NCI-H526 treated with DMSO at 0.1 percent for 48 hours (cell line): ENCODE measurements around the gene TRAPPC8.
A peak's percentile ranks its signal among the peaks of the same experiment; 100 is the strongest.
"Not testable (repeated sequence)": the region's sequence is repeated elsewhere in the genome, so short reads cannot be mapped to it uniquely, and the experiment has no call there.

Experiments used
- DNase-seq: peaks from one replicate; lab custom pipeline; 2025; lab: John Stamatoyannopoulos, UW

Gene TRAPPC8

GRCh38 chr18:31942999-31943877, at the start of gene TRAPPC8:
TRAPPC8 (minus strand) TSS chr18:31943128; CDS start chr18:31942764, 364 bp downstream.
- DNase-seq = peak; percentile 92

GRCh38 chr18:31990823-31991222, 47.9 kb upstream of the TRAPPC8 start:
- no peak for DNase-seq

GRCh38 chr18:31983976-31984375, 41.0 kb upstream of the TRAPPC8 start:
- no peak for DNase-seq

- DNase-seq = no peak
Measured at GRCh38 chr18:31983020-31983419, 40.1 kb upstream of the TRAPPC8 start.

GRCh38 chr18:31980863-31981262, 37.9 kb upstream of the TRAPPC8 start:
- DNase-seq = no peak

GRCh38 chr18:31979714-31980113, 36.8 kb upstream of the TRAPPC8 start:
- DNase-seq = no peak

- DNase-seq = no peak
Measured at GRCh38 chr18:31978616-31979015, 35.7 kb upstream of the TRAPPC8 start.

GRCh38 chr18:31977270-31977872, 34.4 kb upstream of the TRAPPC8 start:
- peak; percentile 5 for DNase-seq

GRCh38 chr18:31976242-31976641, 33.3 kb upstream of the TRAPPC8 start:
- no peak for DNase-seq

GRCh38 chr18:31973929-31974546, 31.1 kb upstream of the TRAPPC8 start:
- no peak for DNase-seq

- no peak for DNase-seq
Measured at GRCh38 chr18:31970617-31971016, 27.7 kb upstream of the TRAPPC8 start.

GRCh38 chr18:31965316-31965970, 22.5 kb upstream of the TRAPPC8 start:
- DNase-seq = no peak

GRCh38 chr18:31957728-31958127, 14.8 kb upstream of the TRAPPC8 start:
- DNase-seq = no peak

- no peak for DNase-seq
Measured at GRCh38 chr18:31954349-31954748, 11.4 kb upstream of the TRAPPC8 start.

GRCh38 chr18:31953699-31954098, 10.8 kb upstream of the TRAPPC8 start:
- DNase-seq = not testable (repeated sequence)

GRCh38 chr18:31952223-31952622, 9.3 kb upstream of the TRAPPC8 start:
- DNase-seq = no peak

- peak; percentile 1 for DNase-seq
Measured at GRCh38 chr18:31950583-31950982, 7.7 kb upstream of the TRAPPC8 start.

GRCh38 chr18:31948349-31948748, 5.4 kb upstream of the TRAPPC8 start:
- not testable (repeated sequence) for DNase-seq

GRCh38 chr18:31946305-31947046, 3.5 kb upstream of the TRAPPC8 start:
- DNase-seq = no peak

GRCh38 chr18:31943878-31944816, 1.2 kb upstream of the TRAPPC8 start:
- DNase-seq = no peak
